ENCODE measurements around the gene YY1. TPM values are rescaled to one million over a fixed set of nuclear protein-coding genes. Genes with fewer than 3 reads are reported as not detected.
A peak's percentile ranks its signal among the peaks of the same experiment; 100 is the strongest.

Gene YY1
- total RNA-seq, 1 donor from 2014 or later: 89.0 TPM

GRCh38 chr14:100288382-100289185 is 49.6 kb downstream of the YY1 start:
- Mint-ChIP-seq H3K9me3 (no peaks in the 10 kb centered on the region), H3K4me3 (no peak overlapping the region), H3K36me3 (peaks cover 2% of the 10 kb centered on the region), H3K4me1 (peaks cover 8% of the 10 kb centered on the region), H3K27me3 (ENCODE audit: low read depth) (no peaks in the 10 kb centered on the region), H3K27ac (peak overlapping the region; percentile 43)
- TF ChIP-seq, protein P1, sequence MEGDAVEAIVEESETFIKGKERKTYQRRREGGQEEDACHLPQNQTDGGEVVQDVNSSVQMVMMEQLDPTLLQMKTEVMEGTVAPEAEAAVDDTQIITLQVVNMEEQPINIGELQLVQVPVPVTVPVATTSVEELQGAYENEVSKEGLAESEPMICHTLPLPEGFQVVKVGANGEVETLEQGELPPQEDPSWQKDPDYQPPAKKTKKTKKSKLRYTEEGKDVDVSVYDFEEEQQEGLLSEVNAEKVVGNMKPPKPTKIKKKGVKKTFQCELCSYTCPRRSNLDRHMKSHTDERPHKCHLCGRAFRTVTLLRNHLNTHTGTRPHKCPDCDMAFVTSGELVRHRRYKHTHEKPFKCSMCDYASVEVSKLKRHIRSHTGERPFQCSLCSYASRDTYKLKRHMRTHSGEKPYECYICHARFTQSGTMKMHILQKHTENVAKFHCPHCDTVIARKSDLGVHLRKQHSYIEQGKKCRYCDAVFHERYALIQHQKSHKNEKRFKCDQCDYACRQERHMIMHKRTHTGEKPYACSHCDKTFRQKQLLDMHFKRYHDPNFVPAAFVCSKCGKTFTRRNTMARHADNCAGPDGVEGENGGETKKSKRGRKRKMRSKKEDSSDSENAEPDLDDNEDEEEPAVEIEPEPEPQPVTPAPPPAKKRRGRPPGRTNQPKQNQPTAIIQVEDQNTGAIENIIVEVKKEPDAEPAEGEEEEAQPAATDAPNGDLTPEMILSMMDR (IDR thresholded peaks at IDR 0.05; ENCODE audit: unreplicated experiment): no peak
- DNase-seq (ENCODE audit: low spot score in 2 of 2, unreplicated experiment in 2 of 2): no peak

GRCh38 chr14:100289916-100290606 is 51.1 kb downstream of the YY1 start:
- no peak for DNase-seq (ENCODE audit: low spot score in 2 of 2, unreplicated experiment in 2 of 2)
- H3K27me3 Mint-ChIP-seq (ENCODE audit: low read depth): no peaks in the 10 kb centered on the region
- H3K4me3 Mint-ChIP-seq: no peak overlapping the region
- peaks cover 2% of the 10 kb centered on the region for H3K36me3 Mint-ChIP-seq
- peaks cover 4% of the 10 kb centered on the region for H3K4me1 Mint-ChIP-seq
- H3K27ac Mint-ChIP-seq: no peak overlapping the region
- TF ChIP-seq, protein P1 (IDR thresholded peaks at IDR 0.05; ENCODE audit: unreplicated experiment): no peak
- no peaks in the 10 kb centered on the region for H3K9me3 Mint-ChIP-seq

- peaks cover 2% of the 10 kb centered on the region for H3K36me3 Mint-ChIP-seq
- no peaks in the 10 kb centered on the region for H3K27me3 Mint-ChIP-seq (ENCODE audit: low read depth)
- TF ChIP-seq, protein P1 (IDR thresholded peaks at IDR 0.05; ENCODE audit: unreplicated experiment): no peak
- H3K9me3 Mint-ChIP-seq: no peaks in the 10 kb centered on the region
- peaks cover 4% of the 10 kb centered on the region for H3K4me1 Mint-ChIP-seq
- H3K27ac Mint-ChIP-seq: no peak overlapping the region
- no peak overlapping the region for H3K4me3 Mint-ChIP-seq
- no peak for DNase-seq (ENCODE audit: low spot score in 2 of 2, unreplicated experiment in 2 of 2)
Observed at GRCh38 chr14:100290607-100291304, 51.8 kb downstream of the YY1 start.

GRCh38 chr14:100291305-100292075 is 52.5 kb downstream of the YY1 start:
- H3K9me3 Mint-ChIP-seq: no peaks in the 10 kb centered on the region
- H3K4me3 Mint-ChIP-seq: no peak overlapping the region

More at GRCh38 chr14:100291305-100292075, 52.5 kb downstream of the YY1 start:
- Mint-ChIP-seq H3K27me3 (ENCODE audit: low read depth) (no peaks in the 10 kb centered on the region), H3K4me1 (no peaks in the 10 kb centered on the region), H3K27ac (no peak overlapping the region), H3K36me3 (peaks cover 2% of the 10 kb centered on the region)
- TF ChIP-seq, protein P1 (IDR thresholded peaks at IDR 0.05; ENCODE audit: unreplicated experiment): no peak
- DNase-seq (ENCODE audit: low spot score in 2 of 2, unreplicated experiment in 2 of 2): no peak

Data from mesothelial cell of epicardium (in vitro differentiated cells).